MM.1S (cell line): Measurements from ENCODE around the gene HVCN1.

Experiments used
- DNase-seq: peaks from one replicate; pipeline ENCODE4 v3.0.0-alpha.2; 2015
- H2AFZ ChIP-seq: fragments of 300-600 bp; sonication (generic); 2 replicates; pipeline ENCODE4 v1.6.0; 2016; ENCODE audit warnings: antibody characterized with exemption, low read length
- H3F3A ChIP-seq: fragments of 300-600 bp; sonication (generic); 2 replicates; pipeline ENCODE4 v1.6.1; 2016; ENCODE audit warnings: mild to moderate bottlenecking, antibody characterized with exemption, low read length, moderate library complexity, mixed read lengths; ENCODE audit not compliant: insufficient read depth
- H3K27ac ChIP-seq: fragments of 300-600 bp; sonication (generic); 2 replicates; pipeline ENCODE4 v1.5.1; 2016; ENCODE audit warnings: mild to moderate bottlenecking, low read length
- H3K27me3 ChIP-seq: fragments of 300-600 bp; sonication (generic); replicated peaks from 2 replicates; pipeline ENCODE4 v1.6.0; 2016; ENCODE audit warnings: low read length; ENCODE audit not compliant: insufficient read depth
- H3K36me3 ChIP-seq: fragments of 300-600 bp; sonication (generic); replicated peaks from 2 replicates; pipeline ENCODE4 v1.6.1; 2016; ENCODE audit warnings: mild to moderate bottlenecking, low read length, mixed read lengths; ENCODE audit not compliant: insufficient read depth
- H3K4me1 ChIP-seq: fragments of 300-600 bp; sonication (generic); 2 replicates; pipeline ENCODE4 v1.6.1; 2016; ENCODE audit warnings: low read length, mixed read lengths
- H3K4me2 ChIP-seq: fragments of 300-600 bp; sonication (generic); 2 replicates; pipeline ENCODE4 v1.6.0; 2016; ENCODE audit warnings: low read depth, low read length
- H3K4me3 ChIP-seq: fragments of 300-600 bp; sonication (generic); 2 replicates; pipeline ENCODE4 v1.5.1; 2016; ENCODE audit warnings: low read length, mixed read lengths
- H3K79me2 ChIP-seq: fragments of 300-600 bp; sonication (generic); 2 replicates; pipeline ENCODE4 v1.6.1; 2016; ENCODE audit warnings: mixed run types, low read length, mixed read lengths
- H3K9ac ChIP-seq: fragments of 300-600 bp; sonication (generic); 2 replicates; pipeline ENCODE4 v1.6.1; 2016; ENCODE audit warnings: low read length, mixed read lengths
- H3K9me2 ChIP-seq: fragments of 300-600 bp; sonication (generic); replicated peaks from 2 replicates; pipeline ENCODE4 v1.6.1; 2016; ENCODE audit warnings: mild to moderate bottlenecking, low read length, mixed read lengths; ENCODE audit not compliant: insufficient read depth
- H3K9me3 ChIP-seq: fragments of 300-600 bp; sonication (generic); replicated peaks from 2 replicates; pipeline ENCODE4 v1.6.1; 2016; ENCODE audit warnings: mild to moderate bottlenecking, low read length, mixed read lengths; ENCODE audit not compliant: insufficient read depth
- H4K20me1 ChIP-seq: fragments of 300-600 bp; sonication (generic); 2 replicates; pipeline ENCODE4 v1.6.1; 2016; ENCODE audit warnings: mild to moderate bottlenecking, low read length, moderate library complexity, mixed read lengths; ENCODE audit not compliant: insufficient read depth
- CTCF ChIP-seq: fragments of 300-600 bp; sonication (generic); IDR thresholded peaks from 2 replicates; pipeline ENCODE4 v1.5.1; 2016; ENCODE audit warnings: antibody characterized with exemption, low read length, mixed read lengths
- EZH2 ChIP-seq: fragments of 300-600 bp; sonication (generic); optimal IDR thresholded peaks from 2 replicates; pipeline ENCODE3; 2017; ENCODE audit warnings: low read depth, mild to moderate bottlenecking, antibody characterized with exemption, low read length, mixed read lengths
- EZH2phosphoT487 ChIP-seq: fragments of 300-600 bp; sonication (generic); IDR thresholded peaks from 2 replicates; pipeline ENCODE4 v1.6.1; 2018; ENCODE audit warnings: antibody characterized with exemption, low read length

Gene HVCN1

GRCh38 chr12:110699591-110700445 lies 10.9 kb upstream of the HVCN1 start:
- DNase-seq = no peak
- no peak overlapping the region for H3K4me2 ChIP-seq

GRCh38 chr12:110698171-110698902 lies 9.4 kb upstream of the HVCN1 start:
- no peaks in the 10 kb centered on the region for H3K9me2 ChIP-seq
- no peaks in the 10 kb centered on the region for H3K36me3 ChIP-seq
- no peak overlapping the region for H3K27ac ChIP-seq
- no peak overlapping the region for H3K4me3 ChIP-seq
- no peaks in the 10 kb centered on the region for H4K20me1 ChIP-seq
- H3K9ac ChIP-seq = no peak overlapping the region
- DNase-seq = peak; percentile 71
- no peaks in the 10 kb centered on the region for H3K9me3 ChIP-seq
- H3K27me3 ChIP-seq = no peaks in the 10 kb centered on the region
- H3K79me2 ChIP-seq = no peaks in the 10 kb centered on the region
- no peaks in the 10 kb centered on the region for H3F3A ChIP-seq
- peak overlapping the region; percentile 45; the same call in 1 of the 2 replicates for H3K4me2 ChIP-seq
- H2AFZ ChIP-seq = peak overlapping the region; percentile 63
- H3K4me1 ChIP-seq = peaks cover 4% of the 10 kb centered on the region; the same call in 1 of the 2 replicates
- TF ChIP-seq CTCF (peak; percentile 65), EZH2phosphoT487 (no peak), EZH2 (no peak)

More at GRCh38 chr12:110699591-110700445, 10.9 kb upstream of the HVCN1 start:
- Histone ChIP-seq H3K9ac (no peak overlapping the region), H3K4me3 (no peak overlapping the region), H3K27me3 (no peaks in the 10 kb centered on the region), H4K20me1 (no peaks in the 10 kb centered on the region), H3K36me3 (no peaks in the 10 kb centered on the region), H3K79me2 (no peaks in the 10 kb centered on the region), H3F3A (no peaks in the 10 kb centered on the region), H3K27ac (no peak overlapping the region), H2AFZ (no peak overlapping the region), H3K9me3 (no peaks in the 10 kb centered on the region), H3K9me2 (no peaks in the 10 kb centered on the region), H3K4me1 (peaks cover 4% of the 10 kb centered on the region; the same call in 1 of the 2 replicates)
- TF ChIP-seq EZH2 = no peak
- TF ChIP-seq CTCF = no peak

GRCh38 chr12:110697236-110697635 lies 8.3 kb upstream of the HVCN1 start:
- no peak for TF ChIP-seq EZH2
- no peak for TF ChIP-seq EZH2phosphoT487
- no peak for TF ChIP-seq CTCF
- no peaks in the 10 kb centered on the region for H3K79me2 ChIP-seq
- H2AFZ ChIP-seq = no peak overlapping the region
- no peaks in the 10 kb centered on the region for H3K9me3 ChIP-seq
- no peaks in the 10 kb centered on the region for H3K27me3 ChIP-seq
- no peak overlapping the region for H3K4me3 ChIP-seq
- no peaks in the 10 kb centered on the region for H3K9me2 ChIP-seq
- no peaks in the 10 kb centered on the region for H4K20me1 ChIP-seq
- no peak overlapping the region for H3K4me2 ChIP-seq
- H3K4me1 ChIP-seq = peaks cover 4% of the 10 kb centered on the region; the same call in 1 of the 2 replicates
- DNase-seq = no peak
- H3K27ac ChIP-seq = no peak overlapping the region
- H3F3A ChIP-seq = no peaks in the 10 kb centered on the region
- no peak overlapping the region for H3K9ac ChIP-seq
- H3K36me3 ChIP-seq = no peaks in the 10 kb centered on the region
